Measurements from ENCODE around the gene EVL.
A peak's percentile ranks its signal among the peaks of the same experiment; 100 is the strongest.

The EVL gene, protein sequence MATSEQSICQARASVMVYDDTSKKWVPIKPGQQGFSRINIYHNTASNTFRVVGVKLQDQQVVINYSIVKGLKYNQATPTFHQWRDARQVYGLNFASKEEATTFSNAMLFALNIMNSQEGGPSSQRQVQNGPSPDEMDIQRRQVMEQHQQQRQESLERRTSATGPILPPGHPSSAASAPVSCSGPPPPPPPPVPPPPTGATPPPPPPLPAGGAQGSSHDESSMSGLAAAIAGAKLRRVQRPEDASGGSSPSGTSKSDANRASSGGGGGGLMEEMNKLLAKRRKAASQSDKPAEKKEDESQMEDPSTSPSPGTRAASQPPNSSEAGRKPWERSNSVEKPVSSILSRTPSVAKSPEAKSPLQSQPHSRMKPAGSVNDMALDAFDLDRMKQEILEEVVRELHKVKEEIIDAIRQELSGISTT
- total RNA-seq, result 556 to 811 (median 702) reads per million in 3 donors

DNA sequence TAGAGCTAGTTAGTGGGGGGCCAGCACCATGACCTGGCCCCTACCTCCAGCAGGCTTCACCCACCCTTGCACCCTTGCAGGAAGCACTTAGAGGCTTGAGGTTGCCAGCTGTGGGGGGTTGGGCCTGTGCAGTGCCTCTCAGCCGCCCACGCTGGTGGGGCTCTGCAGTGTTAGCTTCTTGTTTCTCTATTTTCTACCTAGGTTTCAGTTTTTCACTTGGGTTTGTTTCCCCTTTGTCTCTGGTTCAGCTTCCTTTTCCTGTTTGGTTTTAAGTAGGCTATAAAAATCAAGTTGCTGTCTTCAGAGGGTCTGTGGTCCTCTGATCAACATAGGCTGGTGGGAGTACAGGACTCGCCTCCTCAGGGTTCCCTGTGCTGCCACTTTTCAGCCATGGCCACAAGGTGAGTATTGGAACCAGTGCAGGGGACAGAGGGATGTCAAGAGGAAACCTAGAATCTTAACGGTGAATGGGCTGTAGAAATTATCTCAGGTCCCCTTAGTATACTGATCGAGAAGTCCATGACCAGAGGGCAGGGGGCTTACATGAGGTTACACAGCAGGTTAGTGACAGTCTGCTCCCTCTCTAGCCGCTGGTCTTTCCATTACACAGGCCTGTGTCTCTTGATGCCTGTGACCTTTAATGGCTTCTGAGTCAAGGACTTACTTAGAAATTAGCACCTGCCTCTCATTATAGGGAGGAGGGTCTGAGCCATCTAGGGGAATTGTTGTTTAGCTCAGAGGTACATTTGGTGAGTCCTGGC is at the start of gene EVL:
EVL (plus strand) TSS at position 312 of the 761 bp plus-strand sequence; CDS start at position 391, 79 bp downstream.
- Histone ChIP-seq H3K9me3 (ENCODE audit: control insufficient read depth, low read length) (no peaks in the 10 kb centered on the region), H3K4me1 (ENCODE audit: control insufficient read depth, insufficient read depth, low read length, poor library complexity, severe bottlenecking) (peaks cover 69% of the 10 kb centered on the region), H3K27me3 (replicated peaks; ENCODE audit: control insufficient read depth, insufficient read depth, low read length, poor library complexity, severe bottlenecking) (no peaks in the 10 kb centered on the region), H3K4me3 (ENCODE audit: insufficient read depth, low read depth, low read length, poor library complexity, severe bottlenecking) (peak within 1 kb of the TSS; percentile 65), H3K27ac (ENCODE audit: insufficient read depth, low read length, poor library complexity, severe bottlenecking) (peak within 1 kb of the TSS; percentile 90), H3K36me3 (ENCODE audit: control insufficient read depth, insufficient read depth, low read length) (no peaks in the 10 kb centered on the region)
- peak in 2 of 3 donors; percentile 48 to 51 for DNase-seq

DNA sequence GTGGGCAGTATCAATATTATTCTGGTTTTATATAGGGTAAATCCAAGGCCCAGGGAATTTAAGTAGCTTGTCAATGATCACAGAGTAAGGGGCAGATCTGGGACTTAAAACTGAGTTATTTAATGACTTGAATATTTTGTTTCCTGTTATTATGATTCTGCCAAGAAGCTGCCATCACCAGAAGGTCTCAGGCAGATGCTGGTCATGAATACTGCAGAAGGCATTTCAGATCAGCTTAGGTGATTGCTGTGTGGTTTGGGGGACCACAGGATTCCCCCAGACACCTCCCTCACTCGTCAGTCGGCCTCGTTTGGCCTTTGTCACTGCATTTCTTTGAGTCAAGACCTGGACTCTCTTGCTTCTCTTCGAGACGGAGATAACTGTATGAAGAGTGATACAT is 47.7 kb upstream of the EVL start:
- Histone ChIP-seq H3K4me3 (ENCODE audit: insufficient read depth, low read depth, low read length, poor library complexity, severe bottlenecking) (no peak overlapping the region), H3K27ac (ENCODE audit: insufficient read depth, low read length, poor library complexity, severe bottlenecking) (no peak overlapping the region)
- DNase-seq, result no peak

DNA sequence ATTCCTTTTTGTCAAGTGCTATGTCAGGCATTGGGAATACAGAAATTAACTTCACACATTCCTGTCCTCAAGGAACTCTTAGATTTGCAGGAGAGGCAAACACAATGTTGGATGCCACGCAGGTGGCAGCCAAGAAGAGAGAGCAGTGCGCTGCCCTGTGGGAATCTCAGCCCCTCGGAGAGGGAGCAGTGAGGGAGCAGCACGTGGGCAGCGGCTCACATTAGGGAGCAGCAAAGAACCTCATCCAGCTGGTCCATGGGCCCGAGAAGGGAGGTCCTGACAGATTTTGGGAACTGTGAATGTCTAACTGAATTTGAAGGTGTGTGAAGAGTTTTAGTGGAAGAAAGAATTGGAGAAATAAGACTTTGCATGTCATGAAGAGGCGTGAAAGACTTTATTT is 47.2 kb upstream of the EVL start:
- DNase-seq, result no peak
- Histone ChIP-seq H3K4me3 (ENCODE audit: insufficient read depth, low read depth, low read length, poor library complexity, severe bottlenecking) (no peak overlapping the region), H3K27ac (ENCODE audit: insufficient read depth, low read length, poor library complexity, severe bottlenecking) (no peak overlapping the region), H3K27me3 (replicated peaks; ENCODE audit: control insufficient read depth, insufficient read depth, low read length, poor library complexity, severe bottlenecking) (no peaks in the 10 kb centered on the region), H3K36me3 (ENCODE audit: control insufficient read depth, insufficient read depth, low read length) (no peaks in the 10 kb centered on the region), H3K4me1 (ENCODE audit: control insufficient read depth, insufficient read depth, low read length, poor library complexity, severe bottlenecking) (no peaks in the 10 kb centered on the region), H3K9me3 (ENCODE audit: control insufficient read depth, low read length) (no peaks in the 10 kb centered on the region)

More for the DNA sequence above, 47.7 kb upstream of the EVL start:
- Histone ChIP-seq H3K9me3 (ENCODE audit: control insufficient read depth, low read length) (no peaks in the 10 kb centered on the region), H3K4me1 (ENCODE audit: control insufficient read depth, insufficient read depth, low read length, poor library complexity, severe bottlenecking) (no peaks in the 10 kb centered on the region), H3K27me3 (replicated peaks; ENCODE audit: control insufficient read depth, insufficient read depth, low read length, poor library complexity, severe bottlenecking) (no peaks in the 10 kb centered on the region), H3K36me3 (ENCODE audit: control insufficient read depth, insufficient read depth, low read length) (no peaks in the 10 kb centered on the region)

DNA sequence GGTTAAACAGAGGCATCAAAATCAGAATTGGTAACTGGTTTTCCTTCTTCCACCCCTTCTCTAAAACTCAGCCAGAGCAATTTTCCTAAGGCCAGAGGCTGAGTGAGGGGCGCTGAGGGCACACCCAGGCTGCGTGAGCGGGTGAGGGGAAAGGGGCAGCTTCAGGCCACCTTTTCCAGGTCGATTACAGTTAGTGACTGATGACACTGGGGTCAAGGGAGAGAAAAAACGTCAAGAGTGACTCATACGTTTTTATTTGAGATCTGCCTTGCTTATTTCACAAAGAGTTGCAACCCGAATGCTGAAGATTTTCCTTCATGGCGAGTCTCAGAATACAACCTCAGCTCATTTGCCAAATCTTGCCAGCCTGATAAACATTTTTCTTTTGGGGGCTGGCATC is 46.7 kb upstream of the EVL start:
- no peak for DNase-seq
- no peaks in the 10 kb centered on the region for H3K27me3 ChIP-seq (replicated peaks; ENCODE audit: control insufficient read depth, insufficient read depth, low read length, poor library complexity, severe bottlenecking)
- H3K9me3 ChIP-seq (ENCODE audit: control insufficient read depth, low read length), result no peaks in the 10 kb centered on the region
- no peak overlapping the region for H3K4me3 ChIP-seq (ENCODE audit: insufficient read depth, low read depth, low read length, poor library complexity, severe bottlenecking)
- H3K36me3 ChIP-seq (ENCODE audit: control insufficient read depth, insufficient read depth, low read length), result no peaks in the 10 kb centered on the region
- no peaks in the 10 kb centered on the region for H3K4me1 ChIP-seq (ENCODE audit: control insufficient read depth, insufficient read depth, low read length, poor library complexity, severe bottlenecking)
- no peak overlapping the region for H3K27ac ChIP-seq (ENCODE audit: insufficient read depth, low read length, poor library complexity, severe bottlenecking)

DNA sequence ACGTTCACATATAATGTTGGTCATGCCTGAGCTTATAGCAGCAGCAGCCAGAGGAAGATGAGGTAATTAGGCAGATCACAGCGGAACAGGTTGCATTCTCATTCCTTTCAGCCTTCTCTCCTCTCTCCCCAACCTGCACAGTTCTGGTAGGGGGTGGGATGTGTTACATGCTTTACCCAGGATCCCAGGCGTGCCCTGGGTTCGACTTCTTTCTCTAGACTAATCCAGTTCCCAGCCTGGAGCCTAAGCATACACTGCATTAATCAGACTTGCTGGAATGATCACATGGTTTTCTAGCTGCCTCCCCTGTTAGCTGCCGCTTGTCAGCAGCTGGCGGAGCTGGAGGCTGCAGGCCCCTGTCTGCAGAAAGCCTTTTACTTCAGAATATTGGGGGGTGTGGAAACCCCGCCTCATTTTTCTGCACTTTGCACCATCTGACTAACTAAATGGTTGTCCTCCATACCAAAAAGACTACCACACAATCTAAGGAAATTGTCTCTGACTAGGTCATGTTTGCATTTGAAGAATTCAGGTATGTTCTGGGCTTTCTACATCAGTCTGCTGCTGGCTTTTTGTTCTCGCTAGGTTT is 46.0 kb upstream of the EVL start:
- no peaks in the 10 kb centered on the region for H3K36me3 ChIP-seq (ENCODE audit: control insufficient read depth, insufficient read depth, low read length)
- no peak overlapping the region for H3K4me3 ChIP-seq (ENCODE audit: insufficient read depth, low read depth, low read length, poor library complexity, severe bottlenecking)
- no peaks in the 10 kb centered on the region for H3K4me1 ChIP-seq (ENCODE audit: control insufficient read depth, insufficient read depth, low read length, poor library complexity, severe bottlenecking)
- H3K27ac ChIP-seq (ENCODE audit: insufficient read depth, low read length, poor library complexity, severe bottlenecking), result no peak overlapping the region
- DNase-seq, result no peak
- no peaks in the 10 kb centered on the region for H3K27me3 ChIP-seq (replicated peaks; ENCODE audit: control insufficient read depth, insufficient read depth, low read length, poor library complexity, severe bottlenecking)
- H3K9me3 ChIP-seq (ENCODE audit: control insufficient read depth, low read length), result no peaks in the 10 kb centered on the region

DNA sequence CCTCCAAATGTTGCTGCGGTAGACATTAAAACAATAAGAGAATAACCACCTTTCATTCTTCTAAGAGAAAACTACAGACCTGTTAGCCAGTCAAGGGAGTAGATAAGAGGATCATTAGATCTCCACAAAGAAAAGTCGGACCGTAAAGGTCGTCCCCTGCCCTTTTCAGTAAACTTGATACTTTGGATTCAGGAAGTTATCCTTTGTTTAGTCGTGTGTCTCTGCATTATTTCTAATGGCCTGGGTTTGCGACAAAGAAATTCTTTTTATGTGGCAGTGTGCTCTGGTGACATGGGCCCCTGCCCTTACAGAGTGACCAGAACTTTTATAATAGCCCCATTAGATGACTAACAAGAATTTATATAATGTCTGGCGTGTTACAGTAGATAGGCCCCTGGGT is 44.6 kb upstream of the EVL start:
- Histone ChIP-seq H3K27me3 (replicated peaks; ENCODE audit: control insufficient read depth, insufficient read depth, low read length, poor library complexity, severe bottlenecking) (no peaks in the 10 kb centered on the region), H3K4me3 (ENCODE audit: insufficient read depth, low read depth, low read length, poor library complexity, severe bottlenecking) (no peak overlapping the region), H3K27ac (ENCODE audit: insufficient read depth, low read length, poor library complexity, severe bottlenecking) (no peak overlapping the region), H3K36me3 (ENCODE audit: control insufficient read depth, insufficient read depth, low read length) (no peaks in the 10 kb centered on the region), H3K4me1 (ENCODE audit: control insufficient read depth, insufficient read depth, low read length, poor library complexity, severe bottlenecking) (no peaks in the 10 kb centered on the region), H3K9me3 (ENCODE audit: control insufficient read depth, low read length) (no peaks in the 10 kb centered on the region)
- DNase-seq, result no peak

DNA sequence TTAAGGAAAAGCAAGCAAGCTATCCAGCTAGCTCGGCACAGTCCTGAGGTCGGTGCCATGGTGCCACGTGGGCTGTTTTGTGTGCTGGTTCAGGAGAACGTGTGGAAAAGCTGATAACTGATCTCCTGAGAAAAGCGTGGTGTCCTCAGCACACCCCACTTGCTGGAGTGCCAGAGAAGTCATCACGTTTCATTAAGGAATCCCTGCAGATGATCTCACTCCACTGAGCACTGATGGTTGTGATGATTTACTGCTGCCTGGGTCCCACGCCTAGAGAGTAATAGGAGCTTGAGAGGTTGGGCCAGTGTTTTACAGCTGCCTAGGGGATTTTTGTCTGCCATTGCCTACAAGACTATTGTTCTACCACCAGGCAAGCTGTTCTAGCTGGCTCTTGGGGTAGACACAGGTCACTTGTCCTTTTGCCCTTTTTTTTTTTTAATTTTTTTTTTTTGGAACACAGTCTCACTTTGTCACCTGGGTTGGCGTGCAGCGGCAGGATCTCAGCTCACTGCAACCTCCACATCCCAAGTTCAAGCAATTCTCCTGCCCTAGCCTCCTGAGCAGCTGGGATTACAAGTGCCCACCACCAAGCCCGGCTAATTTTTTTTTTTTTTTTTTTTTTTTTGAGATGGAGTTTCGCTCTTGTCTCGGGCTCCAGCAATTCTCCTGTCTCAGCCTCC is 42.3 kb upstream of the EVL start:
- Histone ChIP-seq H3K27ac (ENCODE audit: insufficient read depth, low read length, poor library complexity, severe bottlenecking) (no peak overlapping the region), H3K27me3 (replicated peaks; ENCODE audit: control insufficient read depth, insufficient read depth, low read length, poor library complexity, severe bottlenecking) (no peaks in the 10 kb centered on the region), H3K4me3 (ENCODE audit: insufficient read depth, low read depth, low read length, poor library complexity, severe bottlenecking) (no peak overlapping the region), H3K36me3 (ENCODE audit: control insufficient read depth, insufficient read depth, low read length) (no peaks in the 10 kb centered on the region), H3K4me1 (ENCODE audit: control insufficient read depth, insufficient read depth, low read length, poor library complexity, severe bottlenecking) (no peaks in the 10 kb centered on the region), H3K9me3 (ENCODE audit: control insufficient read depth, low read length) (no peaks in the 10 kb centered on the region)
- DNase-seq, result no peak

DNA sequence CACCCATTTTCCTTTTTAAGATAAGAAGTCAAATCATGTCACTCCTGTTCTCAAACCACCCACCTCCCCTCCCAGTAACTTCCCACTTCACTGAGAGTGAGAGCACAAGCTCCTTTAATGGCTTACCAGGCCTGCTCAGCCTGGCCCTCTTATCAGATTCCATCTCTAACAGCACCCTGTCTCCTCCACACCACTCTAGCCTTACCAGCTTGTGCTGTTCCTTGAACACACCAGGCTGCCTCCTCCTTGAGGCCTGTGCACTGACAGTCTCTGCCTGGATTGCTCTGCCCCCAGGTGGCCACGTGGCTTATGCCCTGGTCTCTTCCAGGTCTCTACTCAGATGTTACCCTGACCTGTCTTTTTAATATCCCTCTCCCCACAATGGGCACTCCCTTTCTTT is 40.1 kb upstream of the EVL start:
- no peak for DNase-seq
- Histone ChIP-seq H3K36me3 (ENCODE audit: control insufficient read depth, insufficient read depth, low read length) (no peaks in the 10 kb centered on the region), H3K9me3 (ENCODE audit: control insufficient read depth, low read length) (no peaks in the 10 kb centered on the region), H3K27me3 (replicated peaks; ENCODE audit: control insufficient read depth, insufficient read depth, low read length, poor library complexity, severe bottlenecking) (no peaks in the 10 kb centered on the region), H3K4me1 (ENCODE audit: control insufficient read depth, insufficient read depth, low read length, poor library complexity, severe bottlenecking) (no peaks in the 10 kb centered on the region), H3K4me3 (ENCODE audit: insufficient read depth, low read depth, low read length, poor library complexity, severe bottlenecking) (no peak overlapping the region), H3K27ac (ENCODE audit: insufficient read depth, low read length, poor library complexity, severe bottlenecking) (no peak overlapping the region)

DNA sequence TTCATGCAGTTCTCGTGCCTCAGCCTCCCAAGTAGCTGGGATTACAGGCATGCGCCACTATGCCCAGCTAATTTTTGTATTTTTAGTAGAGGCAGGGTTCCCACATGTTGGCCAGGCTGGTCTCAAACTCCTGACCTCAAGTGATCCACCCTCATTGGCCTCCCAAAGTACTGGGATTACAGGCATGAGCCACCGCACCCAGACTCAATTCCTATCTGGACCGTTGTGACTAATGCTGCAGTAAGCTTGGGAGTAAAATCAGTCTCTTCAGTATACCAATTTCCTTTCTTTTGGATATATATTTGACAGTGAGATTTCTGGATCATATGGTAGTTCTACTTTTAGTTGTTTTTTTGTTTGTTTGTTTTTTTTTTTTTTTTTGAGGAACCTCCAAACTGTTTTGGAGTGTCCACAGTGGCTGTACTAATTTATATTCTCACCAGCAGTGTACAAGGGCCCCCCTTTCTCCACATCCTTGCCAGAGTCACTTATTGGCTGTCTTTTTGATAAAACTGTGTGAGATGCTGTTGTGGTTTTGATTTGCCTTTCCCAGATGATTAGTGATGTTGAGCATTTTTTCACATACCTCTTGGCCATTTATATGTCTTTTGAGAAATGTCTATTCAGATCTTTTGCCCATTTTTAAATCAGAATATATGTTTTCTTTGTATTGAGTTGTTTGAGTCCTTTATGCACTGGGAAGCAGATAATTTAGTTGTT is 37.3 kb upstream of the EVL start:
- no peak overlapping the region for H3K27ac ChIP-seq (ENCODE audit: insufficient read depth, low read length, poor library complexity, severe bottlenecking)
- no peaks in the 10 kb centered on the region for H3K9me3 ChIP-seq (ENCODE audit: control insufficient read depth, low read length)
- no peak for DNase-seq
- H3K4me1 ChIP-seq (ENCODE audit: control insufficient read depth, insufficient read depth, low read length, poor library complexity, severe bottlenecking), result no peaks in the 10 kb centered on the region
- no peak overlapping the region for H3K4me3 ChIP-seq (ENCODE audit: insufficient read depth, low read depth, low read length, poor library complexity, severe bottlenecking)
- H3K27me3 ChIP-seq (replicated peaks; ENCODE audit: control insufficient read depth, insufficient read depth, low read length, poor library complexity, severe bottlenecking), result no peaks in the 10 kb centered on the region
- no peaks in the 10 kb centered on the region for H3K36me3 ChIP-seq (ENCODE audit: control insufficient read depth, insufficient read depth, low read length)
